C1 segment of cervical spinal cord (tissue), 14 donors: Measurements from ENCODE around the gene CDC42.

Experiments
- DNase-seq, 14 donors: peaks; one replicate each; lab custom pipeline; 2025; lab: John Stamatoyannopoulos, UW

Gene CDC42

GRCh38 chr1:22037520-22037919, 15.0 kb upstream of the CDC42 start:
- no peak for DNase-seq

GRCh38 chr1:22038036-22038435, 14.5 kb upstream of the CDC42 start:
- DNase-seq, result peak in 9 of 14 donors; percentile 9 to 68 (median 46)

GRCh38 chr1:22039594-22040285, 12.8 kb upstream of the CDC42 start:
- peak in 4 of 14 donors; percentile 14 to 32 (median 24) for DNase-seq

GRCh38 chr1:22040286-22040623, 12.3 kb upstream of the CDC42 start:
- no peak for DNase-seq

GRCh38 chr1:22041505-22041904, 11.0 kb upstream of the CDC42 start:
- no peak for DNase-seq

GRCh38 chr1:22043198-22043769, 9.2 kb upstream of the CDC42 start:
- DNase-seq, result no peak

- DNase-seq, result no peak
Observed at GRCh38 chr1:22044690-22045420, 7.7 kb upstream of the CDC42 start.

- no peak for DNase-seq
Observed at GRCh38 chr1:22045604-22046228, 6.8 kb upstream of the CDC42 start.

GRCh38 chr1:22048351-22049192, 3.9 kb upstream of the CDC42 start:
- DNase-seq, result peak in 3 of 14 donors; percentile 5 to 12 (median 10)

GRCh38 chr1:22050330-22050729, 2.2 kb upstream of the CDC42 start:
- no peak for DNase-seq

- no peak for DNase-seq
Observed at GRCh38 chr1:22051607-22052114, 848 bp upstream of the CDC42 start.

- peak in 12 of 14 donors; percentile 21 to 84 (median 60) for DNase-seq
Observed at GRCh38 chr1:22053017-22053860, 730 bp downstream of the CDC42 start.

- DNase-seq, result no peak
Observed at GRCh38 chr1:22053861-22054770, 1.6 kb downstream of the CDC42 start.

GRCh38 chr1:22055463-22055862, 3.0 kb downstream of the CDC42 start:
- DNase-seq, result no peak

- no peak for DNase-seq
Observed at GRCh38 chr1:22056043-22056442, 3.5 kb downstream of the CDC42 start.

- no peak for DNase-seq
Observed at GRCh38 chr1:22056936-22057335, 4.4 kb downstream of the CDC42 start.

- DNase-seq, result no peak
Observed at GRCh38 chr1:22057861-22058260, 5.4 kb downstream of the CDC42 start.

- no peak for DNase-seq
Observed at GRCh38 chr1:22064751-22065402, 12.4 kb downstream of the CDC42 start.

- DNase-seq, result no peak
Observed at GRCh38 chr1:22071511-22071910, 19.0 kb downstream of the CDC42 start.
